HepG2 (cell line): Measurements from ENCODE around the gene TSACC. TPM values are rescaled to one million over a fixed set of nuclear protein-coding genes. Genes with fewer than 3 reads are reported as not detected.
A peak's percentile ranks its signal among the peaks of the same experiment; 100 is the strongest.

ENCODE experiments used
- ATAC-seq: fragments of 200-7000 bp; cut with Tn5 transposase; 3 replicates; pipeline ENCODE4 v1.9.1; 2020; ENCODE audit warnings: mild to moderate bottlenecking, moderate library complexity
- BruUV-seq: library from RNA; stranded (reverse); fragments of 400-500 nt; replicated peaks from 2 replicates; lab custom pipeline; 2021; lab: Mats Ljungman, UMichigan
- CTCF ChIA-PET: fragments of 300-600 bp; formaldehyde crosslinking; extraction: SDS; loops from one replicate; lab custom pipeline; 2021; ENCODE audit warnings: low total read pairs, inconsistent platforms, low intra/inter-chr PET ratio; lab: Yijun Ruan, JAX
- POLR2A ChIA-PET: fragments of 350-600 bp; sonication (Branson Sonifier 250); formaldehyde crosslinking; loops from one replicate; lab custom pipeline; 2020; ENCODE audit warnings: antibody characterized with exemption, inconsistent platforms; lab: Yijun Ruan, JAX
- DNase-seq: peaks from one replicate; pipeline ENCODE4 v3.0.0-alpha.2; 2015; ENCODE audit warnings: low spot score
- FAIRE-seq: peaks from 3 replicates; lab custom pipeline; 2011; peaks lifted over from hg19 to GRCh38; lab: Jason Lieb, UNC
- H2AFZ ChIP-seq: one replicate; pipeline ENCODE4 v1.6.1; 2011; ENCODE audit warnings: low read length, inconsistent platforms
- H3K27ac ChIP-seq: fragments of 300-600 bp; 3 replicates; pipeline ENCODE4 v1.8.0; 2011; ENCODE audit warnings: mixed run types, mild to moderate bottlenecking, mixed read lengths, low read length, inconsistent platforms; ENCODE audit not compliant: insufficient read depth; ENCODE audit errors: extremely low read length
- H3K27me3 ChIP-seq, 2 experiments: fragments of 200-600 bp in 1 of 2; 2 replicates in 1 of 2; 3 replicates in 1 of 2; pipeline versions ENCODE4 v1.6.0 to v1.8.0; 2011; ENCODE audit warnings: low read length in 2 of 2, mild to moderate bottlenecking in 2 of 2, moderate library complexity in 2 of 2, inconsistent platforms in 1 of 2; ENCODE audit not compliant: insufficient read depth in 2 of 2, control insufficient read depth in 1 of 2
- H3K36me3 ChIP-seq, 2 experiments: fragments of 200-600 bp in 1 of 2; replicated peaks in 1 of 2; 2 replicates in 1 of 2; 3 replicates in 1 of 2; pipeline versions ENCODE4 v1.5.1 to v1.8.0; 2011; ENCODE audit warnings: low read length in 2 of 2, inconsistent platforms in 1 of 2; ENCODE audit not compliant: insufficient read depth in 2 of 2, control insufficient read depth in 1 of 2
- H3K4me1 ChIP-seq: 2 replicates; pipeline ENCODE4 v1.5.1; 2012; ENCODE audit warnings: low read length, inconsistent platforms; ENCODE audit not compliant: insufficient read depth
- H3K4me2 ChIP-seq: 2 replicates; pipeline ENCODE4 v1.6.0; 2011; ENCODE audit warnings: low read depth, low read length, inconsistent platforms
- H3K4me3 ChIP-seq, 3 experiments: fragments of 200-600 bp in 1 of 3; sonication (generic), shearing (Covaris generic) in 1 of 3; replicated peaks in 1 of 3; 2 replicates each; pipeline ENCODE4 v1.5.1; 2011 to 2016; ENCODE audit warnings: low read length in 3 of 3, inconsistent platforms in 2 of 3, low read depth in 2 of 3, mild to moderate bottlenecking in 2 of 3, control low read depth in 1 of 3, mixed read lengths in 1 of 3; ENCODE audit not compliant: insufficient read depth in 1 of 3
- H3K79me2 ChIP-seq: one replicate; pipeline ENCODE4 v1.6.1; 2011; ENCODE audit warnings: low read length, inconsistent platforms; ENCODE audit not compliant: insufficient read depth
- H3K9ac ChIP-seq: 2 replicates; pipeline ENCODE4 v1.6.0; 2011; ENCODE audit warnings: mild to moderate bottlenecking, low read depth, low read length, inconsistent platforms; ENCODE audit not compliant: insufficient read depth
- H3K9me3 ChIP-seq: 2 replicates; pipeline ENCODE4 v1.5.1; 2012; ENCODE audit warnings: mild to moderate bottlenecking, low read length
- H4K20me1 ChIP-seq: 2 replicates; pipeline ENCODE4 v1.6.0; 2011; ENCODE audit warnings: inconsistent platforms, mild to moderate bottlenecking, low read length, moderate library complexity; ENCODE audit not compliant: insufficient read depth
- ELF4 ChIP-seq: sonication (generic); formaldehyde crosslinking; IDR thresholded peaks from 2 replicates; pipeline ENCODE4 v1.5.0; 2020; ENCODE audit warnings: missing genetic modification reagents, mild to moderate bottlenecking, moderate library complexity, borderline replicate concordance
- GATAD2A ChIP-seq: IDR thresholded peaks from 2 replicates; pipeline ENCODE4 v1.6.1; 2016
- HNRNPL ChIP-seq: fragments of 200-400 bp; formaldehyde crosslinking; IDR thresholded peaks from 2 replicates; pipeline ENCODE4 v1.6.1; 2017; ENCODE audit warnings: mild to moderate bottlenecking, low read depth, low read length
- JUND ChIP-seq: sonication (generic); formaldehyde crosslinking; IDR thresholded peaks from 2 replicates; pipeline ENCODE4 v1.8.0; 2022; ENCODE audit warnings: mild to moderate bottlenecking, missing genetic modification reagents
- KDM2A ChIP-seq: sonication (generic); formaldehyde crosslinking; IDR thresholded peaks from 2 replicates; pipeline ENCODE4 v1.4.0; 2020; ENCODE audit warnings: low read depth, missing genetic modification reagents, borderline replicate concordance
- KMT2A ChIP-seq: sonication (generic); formaldehyde crosslinking; IDR thresholded peaks from 2 replicates; pipeline ENCODE4 v1.4.0; 2020; ENCODE audit warnings: missing genetic modification reagents
- NFKB2 ChIP-seq: sonication (generic); formaldehyde crosslinking; IDR thresholded peaks from 2 replicates; pipeline ENCODE4 v1.4.0; 2020; ENCODE audit warnings: missing genetic modification reagents, borderline replicate concordance
- NFYC ChIP-seq: IDR thresholded peaks from 2 replicates; pipeline ENCODE4 v1.6.1; 2016; ENCODE audit warnings: missing genetic modification reagents, missing compliant biosample characterization
- PAX8 ChIP-seq: sonication (generic); formaldehyde crosslinking; IDR thresholded peaks from 2 replicates; pipeline ENCODE4 v1.8.0; 2022; ENCODE audit warnings: mild to moderate bottlenecking, missing genetic modification reagents, borderline replicate concordance
- PHF20 ChIP-seq: sonication (generic); formaldehyde crosslinking; IDR thresholded peaks from 2 replicates; pipeline ENCODE4 v1.5.0; 2020; ENCODE audit warnings: mild to moderate bottlenecking, missing genetic modification reagents
- SMARCC2 ChIP-seq: fragments of 450-650 bp; IDR thresholded peaks from 2 replicates; pipeline ENCODE4 v1.6.1; 2017; ENCODE audit warnings: antibody characterized with exemption, mild to moderate bottlenecking
- TEAD2 ChIP-seq: sonication (generic); formaldehyde crosslinking; IDR thresholded peaks from 2 replicates; pipeline ENCODE4 v1.9.0; 2021; ENCODE audit warnings: missing genetic modification reagents
- XBP1 ChIP-seq: sonication (generic); formaldehyde crosslinking; IDR thresholded peaks from 2 replicates; pipeline ENCODE4 v1.5.0; 2020; ENCODE audit warnings: missing genetic modification reagents
- XRCC5 ChIP-seq: fragments of 200-400 bp; formaldehyde crosslinking; optimal IDR thresholded peaks from 2 replicates; pipeline ENCODE3; 2017; ENCODE audit warnings: mild to moderate bottlenecking, low read length
- ZBTB7B ChIP-seq: sonication (generic); formaldehyde crosslinking; IDR thresholded peaks from 2 replicates; pipeline ENCODE4 v1.4.0; 2020; ENCODE audit warnings: missing genetic modification reagents
- ZSCAN29 ChIP-seq: sonication (generic); formaldehyde crosslinking; conservative IDR thresholded peaks from 2 replicates; pipeline ENCODE4 v1.4.0; 2020; ENCODE audit warnings: mild to moderate bottlenecking, missing genetic modification reagents
- WGBS: methylation state at CpG from one replicate; pipeline ENCODE4 v1.1.6; 2017; ENCODE audit warnings: low lambda C conversion rate; 5-methylcytosine and 5-hydroxymethylcytosine counted together
- in situ Hi-C: cut with HindIII; loops from 2 replicates; pipeline ENCODE4 v1.10.0; 2017; ENCODE audit warnings: low pct_unique_long_range_greater_than_20kb; ENCODE audit not compliant: extremely low pct_ligation_motif_present
- intact Hi-C: fragments of 100-400 bp; cut with micrococcal nuclease; formaldehyde crosslinking; loops from one replicate; pipeline ENCODE4 v1.10.0; 2022; ENCODE audit not compliant: unreplicated experiment
- polyA plus RNA-seq, 8 experiments: library from polyadenylated mRNA; depleted of rRNA in 3 of 8; stranded (reverse) in 7 of 8; unstranded in 1 of 8; fragments of >200 nt; fragmentation: Illumina TruSeq in 4 of 8; extraction: Trizol in 4 of 8; gene quantifications; 2 replicates each; pipeline versions ENCODE4 v1.2.1 to v1.2.3, GENCODE V29; 2011 to 2016; ENCODE audit warnings: low read depth in 4 of 8, missing spikeins in 1 of 8, mixed read lengths in 1 of 8; ENCODE audit not compliant: insufficient read depth in 1 of 8
- total RNA-seq, 5 experiments: library from RNA; depleted of rRNA; stranded (reverse); fragments of >200 nt; fragmentation: Illumina TruSeq; extraction: Trizol; gene quantifications; 2 replicates each; pipeline ENCODE4 v1.2.3, GENCODE V29; 2016; ENCODE audit warnings: low read depth in 1 of 5
- TF ChIP-seq, protein P1 (sequence below): IDR thresholded peaks from 2 replicates; pipeline ENCODE4 v1.6.1; 2016; ENCODE audit warnings: missing genetic modification reagents, missing compliant biosample characterization
- TF ChIP-seq, protein P2 (sequence below): IDR thresholded peaks from 2 replicates; pipeline ENCODE4 v1.6.1; 2016; ENCODE audit warnings: mild to moderate bottlenecking, missing biosample characterization, missing genetic modification reagents
- TF ChIP-seq, protein P3 (sequence below): sonication (generic); formaldehyde crosslinking; IDR thresholded peaks from 2 replicates; pipeline ENCODE4 v1.8.1; 2023; ENCODE audit warnings: mild to moderate bottlenecking, missing genetic modification reagents
- TF ChIP-seq, protein P4 (sequence below): sonication (generic); formaldehyde crosslinking; IDR thresholded peaks from 2 replicates; pipeline ENCODE4 v1.4.0; 2020; ENCODE audit warnings: missing genetic modification reagents

Gene TSACC
- total and polyA plus RNA-seq, 2 of the 13 experiments (the other 11 are each of a cell fraction or from before 2014, with no cell fraction given), result 1.5 to 2.6 TPM

DNA sequence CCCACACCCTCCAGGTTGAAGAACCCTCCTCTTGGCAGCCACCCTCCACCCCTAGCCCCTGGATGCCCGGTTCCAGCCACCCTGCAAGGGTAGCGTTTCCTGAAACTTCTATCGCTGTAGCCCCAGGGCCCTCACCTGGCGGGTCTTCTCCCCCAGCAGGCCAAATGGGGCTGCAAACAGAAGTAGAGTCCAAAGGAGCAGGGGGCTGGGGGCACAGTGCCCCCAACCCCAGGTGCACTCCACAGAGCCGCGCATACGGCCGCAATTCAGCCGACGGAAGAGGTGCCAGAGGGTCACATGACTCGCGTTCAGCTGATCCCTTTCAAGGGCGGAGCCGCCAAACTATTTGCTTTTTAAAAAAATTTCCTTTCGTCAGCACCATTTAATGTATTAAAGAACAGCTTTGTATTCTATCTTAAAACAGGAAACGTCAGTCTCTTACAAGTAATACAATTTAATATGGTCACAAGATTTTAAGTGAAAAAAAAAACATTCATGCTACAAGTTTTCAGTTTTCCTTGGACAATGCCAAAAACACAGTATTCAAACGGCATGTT, 42.9 kb upstream of the TSACC start, which contains the start of gene GLMP:
TSS of gene GLMP (minus strand) at position 289 of the 557 bp plus-strand sequence. CDS start at position 255, 34 bp downstream.
- Histone ChIP-seq H3K36me3 (peaks cover 0 to 4% of the 10 kb centered on the region in 2 experiments; a peak in 2 of 5 replicates), H3K9me3 (no peaks in the 10 kb centered on the region), H3K79me2 (peaks cover 8% of the 10 kb centered on the region), H3K27me3 (no peaks in the 10 kb centered on the region), H3K9ac (peak within 1 kb of the TSS; percentile 80), H3K4me3 (peak within 1 kb of the TSS; percentile 73 to 91 (median 76)), H3K4me2 (peak within 1 kb of the TSS; percentile 77), H4K20me1 (no peaks in the 10 kb centered on the region), H2AFZ (peak within 1 kb of the TSS; percentile 98), H3K27ac (peak within 1 kb of the TSS; percentile 60), H3K4me1 (peaks cover 44% of the 10 kb centered on the region)
- BruUV-seq, result no TSS peak
- ATAC-seq (peak; percentile 5; the same call in 1 of the 3 replicates), FAIRE-seq (peak; percentile 71), DNase-seq (peak; percentile 52)
- POLR2A ChIA-PET, result interaction anchor here (1.1 to 9.2 kb wide), 3 partner anchors 12 to 77 kb away, joined by 3 to 115 read pairs (median 7); partner anchors contain the start of genes SMG5 and TMEM79
- under 1% methylated on average over 15 of the region's 17 CpGs for WGBS
- intact Hi-C loops, result loop anchor here (5.0 kb wide), 1 partner anchor 353 kb away; the partner anchor contains the start of gene RXFP4
- CTCF ChIA-PET, result no interaction called here
- in situ Hi-C loops, result no loop called here
- TF ChIP-seq ZSCAN29 (CRISPR knock-in tag), result 0 out of 2 replicates have a peak, but pooled peaks have one; percentile 39
- TF ChIP-seq PHF20, result peak; percentile 90
- TF ChIP-seq KMT2A (CRISPR knock-in tag), result peak; percentile 49; the same call in 1 of the 2 replicates
- TF ChIP-seq NFKB2 (CRISPR knock-in tag), result peak; percentile 48; the same call in 1 of the 2 replicates
- TF ChIP-seq, protein P1, sequence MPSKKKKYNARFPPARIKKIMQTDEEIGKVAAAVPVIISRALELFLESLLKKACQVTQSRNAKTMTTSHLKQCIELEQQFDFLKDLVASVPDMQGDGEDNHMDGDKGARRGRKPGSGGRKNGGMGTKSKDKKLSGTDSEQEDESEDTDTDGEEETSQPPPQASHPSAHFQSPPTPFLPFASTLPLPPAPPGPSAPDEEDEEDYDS, result peak; percentile 26; the same call in 1 of the 2 replicates
- peak; percentile 32; the same call in 1 of the 2 replicates for TF ChIP-seq GATAD2A (CRISPR knock-in tag)
- TF ChIP-seq NFYC (CRISPR knock-in tag), result no peak
- peak; percentile 51 for TF ChIP-seq XRCC5
- TF ChIP-seq, protein P2, sequence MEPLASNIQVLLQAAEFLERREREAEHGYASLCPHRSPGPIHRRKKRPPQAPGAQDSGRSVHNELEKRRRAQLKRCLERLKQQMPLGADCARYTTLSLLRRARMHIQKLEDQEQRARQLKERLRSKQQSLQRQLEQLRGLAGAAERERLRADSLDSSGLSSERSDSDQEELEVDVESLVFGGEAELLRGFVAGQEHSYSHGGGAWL (CRISPR knock-in tag), result peak; percentile 37; the same call in 1 of the 2 replicates
- no peak for TF ChIP-seq SMARCC2
- no peak for TF ChIP-seq JUND (CRISPR knock-in tag)
- TF ChIP-seq PAX8, result 0 out of 2 replicates have a peak, but pooled peaks have one; percentile 63
- TF ChIP-seq ZBTB7B (CRISPR knock-in tag), result no peak
- peak; percentile 82; the same call in 1 of the 2 replicates for TF ChIP-seq KDM2A
- TF ChIP-seq, protein P3, sequence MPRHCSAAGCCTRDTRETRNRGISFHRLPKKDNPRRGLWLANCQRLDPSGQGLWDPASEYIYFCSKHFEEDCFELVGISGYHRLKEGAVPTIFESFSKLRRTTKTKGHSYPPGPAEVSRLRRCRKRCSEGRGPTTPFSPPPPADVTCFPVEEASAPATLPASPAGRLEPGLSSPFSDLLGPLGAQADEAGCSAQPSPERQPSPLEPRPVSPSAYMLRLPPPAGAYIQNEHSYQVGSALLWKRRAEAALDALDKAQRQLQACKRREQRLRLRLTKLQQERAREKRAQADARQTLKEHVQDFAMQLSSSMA (CRISPR knock-in tag), result no peak
- TF ChIP-seq, protein P4, sequence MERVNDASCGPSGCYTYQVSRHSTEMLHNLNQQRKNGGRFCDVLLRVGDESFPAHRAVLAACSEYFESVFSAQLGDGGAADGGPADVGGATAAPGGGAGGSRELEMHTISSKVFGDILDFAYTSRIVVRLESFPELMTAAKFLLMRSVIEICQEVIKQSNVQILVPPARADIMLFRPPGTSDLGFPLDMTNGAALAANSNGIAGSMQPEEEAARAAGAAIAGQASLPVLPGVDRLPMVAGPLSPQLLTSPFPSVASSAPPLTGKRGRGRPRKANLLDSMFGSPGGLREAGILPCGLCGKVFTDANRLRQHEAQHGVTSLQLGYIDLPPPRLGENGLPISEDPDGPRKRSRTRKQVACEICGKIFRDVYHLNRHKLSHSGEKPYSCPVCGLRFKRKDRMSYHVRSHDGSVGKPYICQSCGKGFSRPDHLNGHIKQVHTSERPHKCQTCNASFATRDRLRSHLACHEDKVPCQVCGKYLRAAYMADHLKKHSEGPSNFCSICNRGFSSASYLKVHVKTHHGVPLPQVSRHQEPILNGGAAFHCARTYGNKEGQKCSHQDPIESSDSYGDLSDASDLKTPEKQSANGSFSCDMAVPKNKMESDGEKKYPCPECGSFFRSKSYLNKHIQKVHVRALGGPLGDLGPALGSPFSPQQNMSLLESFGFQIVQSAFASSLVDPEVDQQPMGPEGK (CRISPR knock-in tag), result 0 out of 2 replicates have a peak, but pooled peaks have one; percentile 34
- TF ChIP-seq ELF4, result 0 out of 2 replicates have a peak, but pooled peaks have one; percentile 42
- TF ChIP-seq TEAD2 (CRISPR knock-in tag), result no peak
- TF ChIP-seq HNRNPL, result peak; percentile 64; the same call in 1 of the 2 replicates
- TF ChIP-seq XBP1, result no peak
